TTC549 (cell line): ENCODE measurements around the gene RASSF7.

Experiments used
- FAIRE-seq: peaks from 2 replicates; lab custom pipeline; 2012; peaks lifted over from hg19 to GRCh38; lab: Jason Lieb, UNC

The RASSF7 gene

GRCh38 chr11:610146-610801 lies 49.5 kb downstream of the RASSF7 start:
- FAIRE-seq = no peak

GRCh38 chr11:611001-611996 lies 50.5 kb downstream of the RASSF7 start:
- FAIRE-seq = no peak

- FAIRE-seq = no peak
These were observed 51.6 kb downstream of the RASSF7 start for GRCh38 chr11:612201-612960.

- no peak for FAIRE-seq
These were observed 52.2 kb downstream of the RASSF7 start for GRCh38 chr11:612961-613300.

GRCh38 chr11:613369-613968 lies 52.7 kb downstream of the RASSF7 start:
- FAIRE-seq = no peak
